Body of pancreas (tissue), 4 donors: Measurements from ENCODE around the gene FABP6. TPM values are rescaled to one million over a fixed set of nuclear protein-coding genes. Genes with fewer than 3 reads are reported as not detected.

Experiments used
- ATAC-seq: fragments of 150-250 bp; one replicate; pipeline ENCODE4 v1.9.1; 2016
- DNase-seq, 4 donors: peaks; one replicate each; pipeline ENCODE4 v3.0.0-alpha.2; 2019
- H3K27ac ChIP-seq, 4 donors: fragments of 200-600 bp; sonication (generic); 1 replicate in 3 of 4; 2 replicates in 1 of 4; pipeline versions ENCODE4 v1.5.1 to v1.6.1; 2016 to 2019; ENCODE audit warnings: mild to moderate bottlenecking in 1 of 4, mixed read lengths in 1 of 4, moderate library complexity in 1 of 4
- H3K27me3 ChIP-seq, 2 donors: fragments of 200-600 bp; sonication (generic); one replicate each; pipeline ENCODE4 v1.6.0; 2016; ENCODE audit warnings: mild to moderate bottlenecking in 1 of 2
- H3K36me3 ChIP-seq, 2 donors: fragments of 200-600 bp; sonication (generic); replicated peaks in 1 of 2; 2 replicates each; pipeline ENCODE4 v1.5.1; 2016; ENCODE audit warnings: low read depth in 2 of 2; ENCODE audit not compliant: insufficient read depth in 1 of 2
- H3K4me1 ChIP-seq: fragments of 200-600 bp; sonication (generic); one replicate; pipeline ENCODE4 v1.6.0; 2016
- H3K4me3 ChIP-seq, 2 donors: fragments of 200-600 bp; sonication (generic); 1 replicate in 1 of 2; 2 replicates in 1 of 2; pipeline ENCODE4 v1.5.1; 2016 to 2019
- H3K9me3 ChIP-seq, 3 donors: fragments of 200-600 bp; sonication (generic); 1 replicate in 2 of 3; 2 replicates in 1 of 3; pipeline ENCODE4 v1.5.1; 2016
- POLR2A ChIP-seq, 3 donors: fragments of 450-650 bp; IDR thresholded peaks; one replicate each; pipeline ENCODE4 v1.6.1; 2016; ENCODE audit warnings: antibody characterized with exemption in 3 of 3, mild to moderate bottlenecking in 2 of 3
- WGBS, 2 donors: methylation state at CpG; one replicate each; pipeline ENCODE4 v1.1.5; 2017; 5-methylcytosine and 5-hydroxymethylcytosine counted together
- intact Hi-C: fragments of 100-400 bp; cut with DNase I; formaldehyde crosslinking; loops from one replicate; pipeline ENCODE4 v1.15.1; 2023
- total RNA-seq, 2 donors: library from RNA; depleted of rRNA; stranded (reverse); fragments of >200 nt; gene quantifications; one replicate each; pipeline ENCODE4 v1.1.0, GENCODE V29; 2016
- TF ChIP-seq, protein P1 (sequence below), 7 experiments: fragments of 450-650 bp in 4 of 7; fragments of 200-600 bp in 3 of 7; sonication (generic) in 3 of 7; IDR thresholded peaks; one replicate each; pipeline ENCODE4 v1.5.1; 2016 to 2019; ENCODE audit warnings: antibody characterized with exemption in 7 of 7

The FABP6 gene
- total RNA-seq, 2 donors from 2014 or later = not detected

DNA sequence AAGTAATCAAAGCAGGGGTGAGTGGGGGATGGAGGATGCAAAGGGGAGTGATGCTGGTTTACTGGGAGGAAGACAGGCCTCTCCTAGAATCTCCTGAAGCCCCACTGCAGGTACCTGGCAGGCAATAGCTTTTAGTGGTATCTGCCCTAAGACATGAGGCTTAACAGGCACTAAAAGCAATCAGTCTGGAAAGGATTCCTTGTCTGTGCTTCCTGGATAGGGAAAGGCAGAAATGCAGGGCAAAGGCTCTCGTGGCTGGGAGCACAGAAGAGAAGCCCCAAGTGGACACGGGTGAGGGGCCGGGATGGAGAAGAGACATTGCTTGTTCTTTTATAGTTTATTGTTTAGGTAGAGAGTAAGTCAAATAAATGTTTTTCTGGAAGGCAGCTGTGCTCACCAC, 43.0 kb downstream of the FABP6 start:
- no peaks in the 10 kb centered on the region for H3K27me3 ChIP-seq
- no peak overlapping the region for H3K27ac ChIP-seq
- H3K9me3 ChIP-seq = no peaks in the 10 kb centered on the region
- DNase-seq (no peak), ATAC-seq (no peak)
- TF ChIP-seq, protein P1, sequence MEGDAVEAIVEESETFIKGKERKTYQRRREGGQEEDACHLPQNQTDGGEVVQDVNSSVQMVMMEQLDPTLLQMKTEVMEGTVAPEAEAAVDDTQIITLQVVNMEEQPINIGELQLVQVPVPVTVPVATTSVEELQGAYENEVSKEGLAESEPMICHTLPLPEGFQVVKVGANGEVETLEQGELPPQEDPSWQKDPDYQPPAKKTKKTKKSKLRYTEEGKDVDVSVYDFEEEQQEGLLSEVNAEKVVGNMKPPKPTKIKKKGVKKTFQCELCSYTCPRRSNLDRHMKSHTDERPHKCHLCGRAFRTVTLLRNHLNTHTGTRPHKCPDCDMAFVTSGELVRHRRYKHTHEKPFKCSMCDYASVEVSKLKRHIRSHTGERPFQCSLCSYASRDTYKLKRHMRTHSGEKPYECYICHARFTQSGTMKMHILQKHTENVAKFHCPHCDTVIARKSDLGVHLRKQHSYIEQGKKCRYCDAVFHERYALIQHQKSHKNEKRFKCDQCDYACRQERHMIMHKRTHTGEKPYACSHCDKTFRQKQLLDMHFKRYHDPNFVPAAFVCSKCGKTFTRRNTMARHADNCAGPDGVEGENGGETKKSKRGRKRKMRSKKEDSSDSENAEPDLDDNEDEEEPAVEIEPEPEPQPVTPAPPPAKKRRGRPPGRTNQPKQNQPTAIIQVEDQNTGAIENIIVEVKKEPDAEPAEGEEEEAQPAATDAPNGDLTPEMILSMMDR (IDR thresholded peaks at IDR 0.05) = no peak
- no peak for TF ChIP-seq POLR2A (IDR thresholded peaks at IDR 0.05)
- H3K4me1 ChIP-seq = peaks cover 5% of the 10 kb centered on the region
- intact Hi-C loops = no loop called here
- H3K36me3 ChIP-seq = no peaks in the 10 kb centered on the region
- WGBS, 2 donors = 76 to 80% methylated on average over 3 of the region's 3 CpGs
- H3K4me3 ChIP-seq = no peak overlapping the region

DNA sequence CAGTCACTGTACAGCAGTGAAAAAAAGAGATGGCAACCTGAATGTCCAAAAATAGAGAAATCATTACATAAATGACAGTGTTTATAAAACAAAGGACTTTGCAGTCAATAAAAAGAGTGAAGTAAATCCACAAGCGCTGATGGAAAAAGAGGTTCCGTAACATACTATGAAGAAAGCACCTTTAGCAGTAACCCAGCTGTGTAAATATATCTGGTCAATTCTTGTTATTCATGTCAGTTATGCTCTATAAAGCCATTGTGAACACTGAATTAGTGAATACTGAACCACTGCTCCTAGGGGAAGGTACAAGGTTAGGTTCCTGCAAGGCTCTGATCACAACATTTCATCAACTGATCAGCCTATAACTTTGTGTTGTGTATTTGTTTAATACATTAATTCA, 43.6 kb downstream of the FABP6 start:
- ATAC-seq (no peak), DNase-seq (no peak)
- TF ChIP-seq, protein P1 (IDR thresholded peaks at IDR 0.05) = no peak
- TF ChIP-seq POLR2A (IDR thresholded peaks at IDR 0.05) = no peak
- no peaks in the 10 kb centered on the region for H3K9me3 ChIP-seq
- H3K36me3 ChIP-seq = no peaks in the 10 kb centered on the region
- 85 to 96% methylated on average over 2 of the region's 2 CpGs for WGBS, 2 donors
- H3K4me1 ChIP-seq = peaks cover 5% of the 10 kb centered on the region
- intact Hi-C loops = no loop called here
- no peak overlapping the region for H3K27ac ChIP-seq
- H3K4me3 ChIP-seq = no peak overlapping the region
- no peaks in the 10 kb centered on the region for H3K27me3 ChIP-seq

DNA sequence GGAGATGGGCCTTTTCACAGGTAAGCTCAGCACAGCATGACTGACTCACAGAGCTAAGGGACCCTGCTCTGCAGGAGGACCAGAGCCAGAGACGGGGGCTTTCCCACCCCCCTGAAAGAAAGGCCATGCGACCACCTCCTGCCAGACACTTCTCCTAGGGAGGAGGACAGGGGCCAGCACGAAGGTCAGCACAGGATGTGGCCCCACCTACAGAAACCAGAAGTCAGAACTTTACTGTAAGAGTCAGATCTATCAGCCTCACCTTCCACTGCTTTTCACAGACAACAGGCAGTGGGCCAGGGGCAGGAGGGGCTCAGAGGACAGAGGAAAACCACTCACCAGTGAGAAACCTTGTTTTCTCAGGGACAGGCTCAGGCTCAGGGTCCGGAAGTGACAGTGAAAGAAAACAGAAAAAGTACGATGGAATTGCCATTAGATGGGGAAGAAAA, 45.2 kb downstream of the FABP6 start:
- Histone ChIP-seq H3K9me3 (no peaks in the 10 kb centered on the region), H3K4me3 (no peak overlapping the region), H3K36me3 (no peaks in the 10 kb centered on the region), H3K4me1 (no peaks in the 10 kb centered on the region), H3K27ac (no peak overlapping the region), H3K27me3 (no peaks in the 10 kb centered on the region)
- no peak for TF ChIP-seq POLR2A (IDR thresholded peaks at IDR 0.05)
- TF ChIP-seq, protein P1 (IDR thresholded peaks at IDR 0.05) = no peak
- 70 to 76% methylated on average over 4 to 5 of the region's 5 CpGs for WGBS, 2 donors
- DNase-seq (no peak), ATAC-seq (no peak)
- intact Hi-C loops = no loop called here

DNA sequence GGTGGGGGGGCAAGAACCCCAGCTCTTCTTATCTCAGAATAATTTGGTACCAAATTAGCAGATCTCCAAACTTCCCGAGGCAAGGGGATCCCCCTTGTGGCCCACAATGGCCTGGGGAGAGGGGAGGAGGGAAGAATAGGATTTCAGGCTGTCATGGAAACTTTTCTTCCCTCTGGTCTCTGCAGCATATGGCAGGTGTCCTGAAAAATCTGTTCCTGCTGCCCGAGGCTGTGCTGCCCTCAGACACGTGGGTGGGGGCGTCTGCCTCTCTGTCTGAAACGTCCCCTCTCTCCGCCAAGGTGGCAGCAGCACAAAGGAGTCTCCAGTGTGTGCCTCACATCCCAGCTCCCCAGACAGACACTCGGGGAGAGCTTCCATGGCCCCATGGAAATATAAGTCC, 49.0 kb downstream of the FABP6 start:
- DNase-seq (no peak), ATAC-seq (no peak)
- H3K27ac ChIP-seq = no peak overlapping the region
- no peaks in the 10 kb centered on the region for H3K4me1 ChIP-seq
- no peaks in the 10 kb centered on the region for H3K36me3 ChIP-seq
- no peak for TF ChIP-seq POLR2A (IDR thresholded peaks at IDR 0.05)
- TF ChIP-seq, protein P1 (IDR thresholded peaks at IDR 0.05) = no peak
- intact Hi-C loops = no loop called here
- H3K27me3 ChIP-seq = no peaks in the 10 kb centered on the region
- no peak overlapping the region for H3K4me3 ChIP-seq
- WGBS, 2 donors = 50 to 57% methylated on average over 6 to 7 of the region's 7 CpGs
- no peaks in the 10 kb centered on the region for H3K9me3 ChIP-seq

DNA sequence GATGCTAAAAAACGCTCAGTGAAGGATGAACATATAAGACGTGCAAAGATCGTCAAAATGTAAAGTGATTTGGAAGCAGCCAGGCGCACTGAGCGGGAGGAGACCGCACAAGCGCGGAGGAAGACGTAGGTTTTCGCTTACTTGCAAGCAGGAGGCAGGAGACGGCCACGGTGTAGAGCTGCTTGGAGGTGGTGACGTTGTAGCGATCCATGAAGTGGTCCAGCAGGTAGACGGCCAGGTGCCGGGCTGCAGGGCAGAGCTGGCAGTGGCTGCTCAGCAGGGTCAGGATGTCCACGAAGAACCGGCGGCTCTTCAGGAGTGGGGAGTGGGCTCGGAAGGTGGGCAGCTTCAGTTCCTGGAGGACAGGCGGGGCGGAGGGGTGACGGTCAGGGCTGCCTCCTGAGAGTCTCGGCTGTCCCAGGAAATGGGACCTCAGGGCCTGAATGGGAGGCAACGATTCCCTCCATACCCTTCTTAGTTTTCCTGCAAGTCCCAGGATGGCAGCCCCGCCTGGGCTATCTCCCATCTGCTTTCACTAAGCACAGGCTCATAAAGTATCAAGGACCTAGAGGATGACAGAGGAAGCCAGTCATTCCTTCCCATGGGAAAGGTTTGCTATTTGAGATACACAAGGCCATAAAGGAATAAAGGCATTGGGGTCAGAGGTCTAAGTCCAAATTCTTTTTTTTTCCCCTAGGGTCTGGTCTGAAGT, 51.2 kb downstream of the FABP6 start:
- DNase-seq (no peak), ATAC-seq (no peak)
- Histone ChIP-seq H3K4me3 (no peak overlapping the region), H3K9me3 (no peaks in the 10 kb centered on the region), H3K36me3 (no peaks in the 10 kb centered on the region), H3K27ac (no peak overlapping the region), H3K27me3 (no peaks in the 10 kb centered on the region), H3K4me1 (no peaks in the 10 kb centered on the region)
- no peak for TF ChIP-seq POLR2A (IDR thresholded peaks at IDR 0.05)
- TF ChIP-seq, protein P1 (IDR thresholded peaks at IDR 0.05) = no peak
- 87 to 93% methylated on average over 25 to 26 of the region's 26 CpGs for WGBS, 2 donors
- intact Hi-C loops = no loop called here
